ENCODE data around the gene TRRAP.

Gene TRRAP

DNA sequence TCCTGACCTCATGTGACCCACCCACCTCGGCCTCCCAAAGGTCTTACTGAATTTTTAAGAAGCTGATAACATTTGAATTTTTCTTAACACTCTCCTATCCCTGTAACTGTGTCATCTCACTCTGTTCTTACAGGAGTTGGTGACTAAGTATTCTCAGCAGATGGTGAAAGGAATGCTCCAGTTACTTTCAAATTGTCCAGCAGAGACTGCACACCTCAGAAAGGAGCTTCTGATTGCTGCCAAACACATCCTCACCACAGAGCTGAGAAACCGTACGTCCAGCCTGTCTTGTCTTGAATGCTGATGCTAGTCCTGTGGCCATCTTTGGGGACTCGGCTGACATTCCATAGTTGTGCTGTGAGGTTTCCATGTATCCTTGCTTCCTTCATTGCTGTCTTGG is 24.9 kb downstream of the TRRAP start:
- DNase-seq = no peak

DNA sequence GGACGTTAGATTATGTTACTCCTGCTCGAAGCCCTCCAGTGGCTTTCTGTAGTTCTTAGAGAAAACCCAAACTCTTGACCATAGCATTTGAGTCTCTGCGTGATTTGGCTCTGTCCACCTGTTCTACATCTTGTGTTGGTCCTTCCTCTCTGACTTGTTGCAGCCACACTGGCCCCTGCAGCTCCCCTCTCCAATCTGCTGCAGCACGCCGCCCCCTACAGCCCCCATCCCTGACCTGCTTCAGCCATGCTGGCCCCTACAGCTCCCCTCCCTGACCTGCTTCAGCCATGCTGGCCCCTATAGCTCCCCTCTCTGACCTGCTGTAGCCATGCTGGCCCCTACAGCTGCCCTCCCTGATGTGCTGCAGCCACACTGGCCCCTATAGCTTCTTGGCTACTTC is 29.2 kb downstream of the TRRAP start:
- no peak for DNase-seq

DNA sequence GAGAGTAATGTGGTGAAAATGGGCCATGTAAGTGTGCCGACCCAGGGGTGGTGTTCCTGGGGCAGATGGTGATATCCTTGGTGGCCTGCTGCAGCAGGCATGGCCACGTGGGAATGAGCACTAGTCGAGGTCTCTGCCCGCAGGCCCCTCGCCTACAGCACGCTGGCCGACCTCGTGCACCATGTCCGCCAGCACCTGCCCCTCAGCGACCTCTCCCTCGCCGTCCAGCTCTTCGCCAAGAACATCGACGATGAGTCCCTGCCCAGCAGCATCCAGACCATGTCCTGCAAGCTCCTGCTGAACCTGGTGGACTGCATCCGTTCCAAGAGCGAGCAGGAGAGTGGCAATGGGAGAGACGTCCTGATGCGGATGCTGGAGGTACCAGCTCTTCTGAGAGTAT is 30.3 kb downstream of the TRRAP start:
- no peak for DNase-seq

DNA sequence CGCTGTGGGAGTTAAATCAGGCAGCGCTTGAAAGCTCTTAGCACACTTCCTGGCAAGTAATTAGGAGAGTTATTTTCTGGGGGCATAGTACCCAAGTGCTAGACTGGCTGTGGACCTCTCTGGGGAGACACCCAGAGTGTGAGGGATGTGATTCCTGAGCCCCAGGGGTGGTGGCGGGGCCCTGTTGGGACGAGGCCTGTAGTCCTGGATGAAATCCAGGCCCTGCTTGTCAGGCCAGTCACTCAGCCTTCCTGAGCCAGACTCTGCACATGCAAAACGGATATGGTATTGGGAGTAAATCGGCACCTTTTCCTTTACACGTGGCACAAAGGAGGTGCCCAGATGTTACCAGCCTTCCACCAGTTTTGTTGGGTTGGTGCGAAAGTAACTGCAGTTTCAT is 31.2 kb downstream of the TRRAP start:
- DNase-seq = no peak

DNA sequence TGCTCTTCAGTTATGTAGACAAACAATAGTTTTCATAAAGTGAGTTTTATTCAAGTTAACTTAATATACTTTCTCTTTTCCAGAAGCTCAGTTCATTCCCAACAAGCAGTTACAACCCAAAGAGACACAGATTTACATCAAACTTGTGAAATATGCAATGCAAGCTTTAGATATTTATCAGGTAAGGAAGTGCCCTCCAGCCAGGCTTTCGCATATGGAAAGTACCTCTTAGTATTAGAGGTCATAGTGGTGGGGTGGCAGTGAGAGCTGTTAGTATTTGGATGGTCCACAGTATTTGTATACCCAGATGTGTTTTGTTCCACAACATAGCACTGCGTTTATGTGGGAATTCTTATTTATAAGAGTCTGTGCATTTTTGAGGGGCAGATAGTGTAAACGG is 32.1 kb downstream of the TRRAP start:
- DNase-seq = no peak

DNA sequence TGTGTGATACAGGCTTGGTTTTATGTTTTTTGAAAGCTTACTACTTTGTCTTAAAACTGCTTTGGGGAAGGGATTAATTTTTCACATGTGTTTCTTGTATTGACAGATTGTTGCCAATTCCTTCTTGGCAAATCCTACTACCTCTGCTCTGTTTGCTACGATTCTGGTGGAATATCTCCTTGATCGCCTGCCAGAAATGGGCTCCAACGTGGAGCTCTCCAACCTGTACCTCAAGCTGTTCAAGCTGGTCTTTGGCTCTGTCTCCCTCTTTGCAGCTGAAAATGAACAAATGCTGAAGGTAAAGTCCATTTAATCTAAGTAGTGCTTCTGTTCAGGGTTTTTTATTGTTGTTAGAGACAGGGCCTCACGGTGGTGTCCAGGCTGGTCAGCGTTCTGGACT is 33.6 kb downstream of the TRRAP start:
- DNase-seq = no peak

DNA sequence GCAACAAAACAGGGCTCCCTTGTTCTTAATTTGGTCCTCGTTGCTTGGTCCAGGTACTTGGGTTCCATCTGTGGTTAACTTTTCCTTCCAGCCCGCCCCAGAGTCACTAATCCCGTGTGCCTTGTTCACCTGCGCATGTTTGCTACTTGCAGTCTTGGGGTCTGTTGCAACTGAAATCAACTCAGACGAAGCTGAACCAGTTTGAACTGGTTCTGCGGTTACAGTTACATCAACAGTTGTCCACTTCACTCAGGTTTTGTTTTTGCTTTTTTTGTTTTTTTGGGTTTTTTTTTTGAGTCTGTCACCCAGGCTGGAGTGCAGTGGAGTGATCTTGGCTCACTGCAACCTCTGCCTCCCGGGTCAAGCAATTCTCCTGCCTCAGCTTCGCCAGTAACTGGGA is 34.7 kb downstream of the TRRAP start:
- DNase-seq = no peak

DNA sequence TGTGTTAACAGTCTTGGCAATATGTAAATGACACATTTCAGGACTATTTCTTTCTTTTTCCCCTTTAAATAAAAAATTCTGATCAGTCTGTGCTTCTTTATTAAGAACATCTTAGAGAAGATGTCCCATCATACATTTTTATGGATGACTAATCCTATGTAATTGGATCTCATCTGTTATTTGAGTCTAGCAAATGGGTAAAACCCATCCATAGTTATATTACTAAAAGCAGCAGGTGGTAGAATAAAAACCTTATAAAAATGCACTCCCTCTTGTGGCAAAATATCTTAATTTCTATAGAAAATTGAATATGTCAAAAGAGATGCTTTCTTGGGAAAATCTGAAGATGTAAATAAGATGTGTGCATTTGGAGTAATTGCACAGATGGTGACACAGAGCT is 35.3 kb downstream of the TRRAP start:
- no peak for DNase-seq

DNA sequence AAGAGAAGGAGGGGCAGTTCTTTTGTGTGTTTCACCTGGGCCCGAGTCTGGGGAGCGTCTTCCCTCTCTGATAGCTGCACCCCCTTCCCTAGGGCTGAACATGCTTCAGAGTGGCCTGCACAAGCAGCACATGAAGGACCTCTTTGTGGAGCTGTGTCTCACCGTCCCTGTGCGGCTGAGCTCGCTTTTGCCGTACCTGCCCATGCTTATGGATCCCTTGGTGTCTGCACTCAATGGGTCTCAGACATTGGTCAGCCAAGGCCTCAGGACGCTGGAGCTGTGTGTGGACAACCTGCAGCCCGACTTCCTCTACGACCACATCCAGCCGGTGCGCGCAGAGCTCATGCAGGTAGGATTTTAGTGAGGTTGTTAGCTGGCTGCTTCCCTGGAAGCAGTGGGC is 39.0 kb downstream of the TRRAP start:
- DNase-seq = no peak

DNA sequence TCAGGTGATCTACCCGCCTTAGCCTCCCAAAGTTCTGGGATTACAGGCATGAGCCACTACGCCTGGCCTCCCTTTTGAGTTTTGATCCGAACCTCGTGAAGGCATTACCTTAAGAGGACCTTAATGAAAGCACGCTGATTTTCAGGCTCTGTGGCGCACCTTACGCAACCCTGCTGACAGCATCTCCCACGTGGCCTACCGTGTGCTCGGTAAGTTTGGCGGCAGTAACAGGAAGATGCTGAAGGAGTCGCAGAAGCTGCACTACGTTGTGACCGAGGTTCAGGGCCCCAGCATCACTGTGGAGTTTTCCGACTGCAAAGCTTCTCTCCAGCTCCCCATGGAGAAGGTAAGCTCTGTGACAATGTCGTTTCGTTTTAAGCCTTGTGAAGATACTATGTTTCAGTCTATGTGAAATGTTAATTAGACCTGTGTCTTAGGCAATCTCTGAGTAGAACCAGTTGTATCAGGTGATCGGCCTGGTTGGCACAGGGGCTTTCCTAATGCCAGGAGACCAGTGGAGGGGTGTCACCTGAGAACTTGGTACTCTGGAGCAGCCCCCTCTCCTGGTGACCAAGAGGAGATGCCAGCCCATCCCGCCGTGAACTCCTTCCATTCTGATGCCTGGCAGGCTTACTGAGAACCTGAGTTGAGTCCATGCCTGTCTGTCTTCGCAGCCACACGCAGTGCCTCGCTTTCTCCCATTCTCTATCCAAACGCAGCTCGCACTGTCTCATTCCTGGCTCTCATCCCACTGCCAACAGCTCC is 43.5 kb downstream of the TRRAP start:
- no peak for DNase-seq

DNA sequence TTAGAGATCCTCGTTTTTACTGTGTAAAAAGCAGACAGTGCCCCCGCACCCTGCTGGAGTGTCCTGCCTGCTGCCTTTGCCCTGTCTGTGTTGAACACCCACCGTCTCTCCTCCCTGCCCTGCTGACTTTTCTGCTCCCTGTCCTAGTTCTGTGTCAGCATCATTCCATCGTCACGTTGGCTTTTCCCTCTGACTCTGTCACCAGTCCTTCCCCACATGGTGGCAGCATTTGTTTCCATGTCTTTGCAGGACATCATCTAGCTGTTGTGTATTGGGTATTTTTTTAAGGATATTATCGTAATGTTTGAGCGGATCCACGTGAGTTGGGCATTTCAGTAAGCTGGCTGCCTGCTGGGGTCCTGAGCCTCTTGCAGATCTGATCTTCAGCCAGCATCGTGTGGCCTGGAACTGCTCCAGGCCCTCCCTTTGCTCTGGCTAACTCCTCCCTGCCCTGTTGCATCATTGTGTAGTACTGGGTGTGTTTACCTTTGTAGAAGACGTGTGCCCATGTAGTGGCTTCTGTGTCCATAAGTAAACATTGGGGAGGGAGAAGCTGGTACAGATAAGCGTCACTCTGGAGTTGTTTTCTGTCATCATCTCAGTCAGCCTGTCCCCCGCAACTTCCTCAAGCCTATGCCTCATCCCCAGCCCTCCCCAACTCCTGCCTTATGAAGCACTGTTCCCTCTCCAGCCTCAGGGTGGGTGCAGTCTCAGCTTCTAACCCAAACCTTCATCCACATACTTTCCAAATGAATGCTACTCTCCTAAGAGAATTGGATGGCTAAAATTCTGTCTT is 44.3 kb downstream of the TRRAP start:
- no peak for DNase-seq

DNA sequence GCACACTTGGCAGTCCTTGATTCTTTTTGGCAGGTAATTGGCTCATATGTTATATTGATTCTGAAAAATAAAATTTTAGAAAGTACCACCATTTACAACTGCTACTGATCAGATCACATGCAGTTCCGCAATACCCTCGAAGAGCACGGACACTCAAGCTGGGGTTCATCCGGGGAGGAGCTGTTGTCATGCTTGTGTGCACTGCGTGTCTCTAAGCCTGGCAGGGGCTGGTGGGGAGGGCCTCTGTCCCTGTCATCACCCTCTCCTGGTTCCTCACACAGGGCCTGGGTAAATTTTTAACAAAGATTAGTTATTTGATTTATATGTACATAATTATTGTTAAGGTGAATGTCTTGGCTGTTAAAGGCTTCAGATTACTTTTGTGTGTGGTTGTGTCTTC is 45.2 kb downstream of the TRRAP start:
- no peak for DNase-seq

DNA sequence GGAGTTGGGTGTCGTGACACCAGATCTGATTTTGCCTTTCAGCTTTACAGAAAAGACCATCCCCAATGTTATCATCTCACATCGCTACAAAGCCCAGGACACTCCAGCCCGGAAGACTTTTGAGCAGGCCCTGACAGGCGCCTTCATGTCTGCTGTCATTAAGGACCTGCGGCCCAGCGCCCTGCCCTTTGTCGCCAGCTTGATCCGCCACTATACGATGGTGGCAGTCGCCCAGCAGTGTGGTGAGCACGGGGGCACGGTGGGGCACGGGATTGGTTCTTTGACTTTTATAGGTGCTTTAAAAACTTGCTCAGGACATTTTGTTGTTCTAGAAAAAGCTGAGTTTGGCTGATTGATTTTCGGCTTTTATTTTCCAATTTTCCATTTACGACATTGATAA is 48.8 kb downstream of the TRRAP start:
- DNase-seq = no peak

DNA sequence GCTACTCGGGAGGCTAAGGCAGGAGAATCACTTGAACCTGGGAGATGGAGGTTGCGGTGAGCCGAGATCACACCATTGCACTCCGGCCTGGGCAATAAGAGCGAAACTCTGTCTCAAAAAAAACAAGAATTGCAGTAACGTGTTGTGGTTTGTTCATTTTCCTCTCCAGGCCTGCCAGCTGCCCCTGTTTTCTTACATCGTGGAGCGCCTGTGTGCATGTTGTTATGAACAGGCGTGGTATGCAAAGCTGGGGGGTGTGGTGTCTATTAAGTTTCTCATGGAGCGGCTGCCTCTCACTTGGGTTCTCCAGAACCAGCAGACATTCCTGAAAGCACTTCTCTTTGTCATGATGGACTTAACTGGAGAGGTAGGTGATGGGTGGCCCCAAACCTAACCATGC is 52.1 kb downstream of the TRRAP start:
- DNase-seq = no peak

DNA sequence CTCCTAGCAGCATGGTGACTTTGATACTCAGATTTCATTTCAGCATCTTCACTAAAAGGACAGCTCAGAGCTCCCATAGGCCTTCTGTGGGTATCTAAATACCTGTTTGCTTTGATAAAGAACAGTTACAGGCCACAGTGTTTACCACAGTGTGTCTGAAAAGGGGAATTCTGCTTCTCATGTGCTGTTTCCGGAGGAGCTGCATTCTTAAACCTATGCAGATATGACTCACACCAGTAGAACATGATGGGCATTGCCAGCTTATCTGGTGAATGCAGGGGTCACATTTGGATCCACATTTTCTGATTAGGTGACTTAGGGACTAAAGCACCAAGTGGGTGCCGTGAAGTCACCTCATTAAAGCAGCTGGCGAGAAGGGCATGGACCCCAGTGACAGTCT is 52.6 kb downstream of the TRRAP start:
- no peak for DNase-seq

DNA sequence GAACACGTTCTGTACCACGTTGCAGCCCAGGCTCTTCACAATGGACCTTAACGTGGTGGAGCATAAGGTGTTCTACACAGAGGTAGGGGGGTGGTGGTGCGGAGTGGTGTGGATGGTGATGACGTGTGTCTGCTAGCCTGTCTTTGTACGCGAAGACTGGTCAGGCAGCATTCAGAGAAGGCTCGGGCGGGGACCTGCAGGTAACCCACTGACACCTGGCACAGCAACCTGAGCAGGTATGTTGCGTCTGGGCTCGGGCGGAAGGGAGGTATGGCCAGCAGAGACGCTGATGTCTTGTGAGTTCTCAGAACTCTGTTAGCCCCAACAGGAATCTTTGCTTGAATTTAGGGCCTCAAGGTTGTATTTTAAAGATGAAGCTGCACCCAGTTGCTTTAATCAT is 55.0 kb downstream of the TRRAP start:
- DNase-seq = no peak

DNA sequence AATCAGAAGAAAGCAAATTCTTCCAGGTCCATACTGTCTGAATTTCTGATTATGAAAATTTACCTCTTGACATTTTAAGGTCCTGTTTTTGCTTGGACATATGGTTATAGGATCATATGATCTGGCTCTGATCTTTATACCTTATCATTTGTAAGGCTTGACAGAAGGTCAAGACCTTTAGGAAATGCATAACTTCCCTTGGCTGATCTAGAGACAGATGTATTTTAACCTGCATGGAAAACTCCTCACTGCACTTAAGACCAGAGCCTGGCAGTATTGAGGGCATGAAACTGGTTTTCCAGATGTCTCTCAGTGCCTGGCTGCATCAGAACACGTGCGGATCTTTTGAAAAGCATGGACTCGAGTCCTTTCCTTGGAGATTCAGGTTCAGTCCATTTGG is 55.9 kb downstream of the TRRAP start:
- no peak for DNase-seq

DNA sequence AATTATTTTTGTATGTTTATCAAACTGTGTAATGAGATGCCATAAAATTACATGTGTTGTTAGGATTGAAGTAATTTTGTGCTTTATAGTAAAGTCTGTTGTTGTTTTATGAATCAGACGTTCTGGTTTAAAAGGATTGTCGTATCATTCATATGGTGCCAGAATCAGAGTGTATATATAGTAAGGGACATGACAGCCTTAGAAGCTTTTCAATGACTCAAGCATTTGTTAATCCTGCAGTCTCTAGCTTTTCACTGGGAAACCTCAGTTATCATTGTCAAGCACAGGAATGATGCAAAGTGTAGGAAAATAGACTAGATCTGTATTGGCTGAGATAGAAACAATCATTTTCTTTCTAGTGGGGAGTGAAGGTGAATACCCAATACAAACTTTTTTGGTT is 57.5 kb downstream of the TRRAP start:
- DNase-seq = no peak

DNA sequence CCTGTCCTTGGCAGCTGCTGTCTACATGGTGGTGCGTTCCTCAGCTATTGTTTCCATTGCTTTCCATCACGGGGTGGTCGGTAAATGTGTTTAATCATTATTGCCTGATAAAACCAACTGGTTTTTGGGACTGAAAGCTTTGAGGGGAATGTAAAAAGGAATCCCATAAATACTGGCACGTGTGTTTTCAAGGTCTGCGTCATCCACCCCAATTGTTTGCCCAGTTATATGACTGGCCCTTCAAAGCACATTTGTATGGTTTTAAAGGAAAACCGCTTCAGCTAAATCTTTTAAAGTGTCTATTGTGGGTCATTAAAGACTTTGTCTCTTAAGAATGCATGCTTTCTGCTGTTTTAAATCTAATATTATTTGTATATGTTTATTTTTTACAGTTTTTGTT is 65.0 kb downstream of the TRRAP start:
- DNase-seq = no peak

DNA sequence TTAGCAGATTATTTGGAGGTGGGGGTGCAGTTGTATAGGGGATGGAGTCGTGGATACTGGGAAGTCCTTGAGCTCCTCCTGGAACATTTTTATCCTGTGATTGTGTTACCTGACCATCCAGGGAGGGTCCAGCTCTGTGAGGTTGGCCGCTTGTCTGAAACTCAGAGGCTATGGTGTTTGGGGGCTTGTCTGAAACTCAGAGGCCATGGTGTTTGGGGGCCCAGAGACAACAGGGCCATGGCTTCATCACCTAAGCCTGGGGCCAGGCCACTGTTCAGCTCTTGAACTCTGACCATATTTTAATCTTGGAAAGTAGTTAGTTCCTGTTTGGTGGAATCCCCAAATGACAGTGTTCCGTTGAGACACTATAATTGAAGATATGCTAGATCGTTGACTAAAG is 66.1 kb downstream of the TRRAP start:
- no peak for DNase-seq

DNA sequence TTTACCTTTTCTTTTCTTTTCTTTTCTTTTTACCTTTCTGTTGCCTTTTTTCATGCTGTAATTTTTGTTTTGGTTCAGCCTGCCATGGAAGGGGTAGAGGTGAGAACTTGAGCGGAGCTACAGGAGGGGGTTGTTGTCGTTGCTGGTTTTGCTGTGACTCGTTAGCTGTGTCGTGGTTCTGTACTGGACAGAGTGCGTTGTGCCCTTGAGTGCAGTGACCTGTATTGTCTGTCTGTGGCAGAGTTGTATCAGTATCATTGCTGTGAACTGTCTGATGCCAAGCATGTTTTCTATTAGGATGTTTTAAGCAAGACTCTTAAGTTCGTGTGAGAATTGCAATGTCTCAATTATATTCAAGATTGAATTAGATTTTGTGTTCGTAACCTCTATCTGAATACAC is 67.5 kb downstream of the TRRAP start:
- DNase-seq = no peak

DNA sequence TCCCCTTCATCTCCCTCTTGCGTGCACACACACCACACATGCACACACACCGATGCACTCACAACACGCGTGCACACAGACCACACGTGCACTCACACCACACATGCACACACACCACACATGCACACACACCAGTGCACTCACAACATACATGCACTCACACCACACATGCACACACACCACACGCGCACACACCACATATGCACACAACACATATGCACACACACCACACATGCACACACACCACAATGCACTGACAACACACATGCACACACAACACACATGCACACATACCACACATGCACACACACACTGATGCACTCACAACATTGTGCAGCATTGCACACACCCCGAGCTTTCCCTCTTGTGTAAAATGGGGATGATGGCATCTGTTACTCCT is 68.1 kb downstream of the TRRAP start:
- DNase-seq = no peak

DNA sequence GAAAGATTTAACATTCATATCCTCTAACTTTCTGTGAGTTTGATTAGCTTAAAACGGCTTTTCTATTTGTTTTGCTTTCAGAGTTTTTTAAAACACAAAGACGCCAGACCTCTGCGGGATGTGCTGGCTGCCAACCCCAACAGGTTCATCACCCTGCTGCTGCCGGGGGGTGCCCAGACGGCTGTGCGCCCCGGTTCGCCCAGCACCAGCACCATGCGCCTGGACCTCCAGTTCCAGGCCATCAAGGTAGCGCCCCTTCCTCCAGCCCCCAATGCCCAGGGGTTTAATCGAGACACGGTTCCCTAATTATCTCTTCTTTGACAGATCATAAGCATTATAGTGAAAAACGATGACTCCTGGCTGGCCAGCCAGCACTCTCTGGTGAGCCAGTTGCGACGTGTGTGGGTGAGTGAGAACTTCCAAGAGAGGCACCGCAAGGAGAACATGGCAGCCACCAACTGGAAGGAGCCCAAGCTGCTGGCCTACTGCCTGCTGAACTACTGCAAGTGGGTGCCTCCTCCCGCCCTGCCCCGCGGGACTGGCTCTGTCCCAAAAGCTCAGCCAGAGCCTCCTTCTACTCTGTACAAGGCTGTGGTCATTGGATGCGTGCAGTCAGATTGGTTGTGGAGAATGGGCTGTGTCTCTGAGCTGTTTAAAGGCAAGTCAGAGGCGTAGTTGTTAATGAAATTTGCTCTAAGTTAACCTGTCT is 71.2 kb downstream of the TRRAP start:
- DNase-seq = no peak

DNA sequence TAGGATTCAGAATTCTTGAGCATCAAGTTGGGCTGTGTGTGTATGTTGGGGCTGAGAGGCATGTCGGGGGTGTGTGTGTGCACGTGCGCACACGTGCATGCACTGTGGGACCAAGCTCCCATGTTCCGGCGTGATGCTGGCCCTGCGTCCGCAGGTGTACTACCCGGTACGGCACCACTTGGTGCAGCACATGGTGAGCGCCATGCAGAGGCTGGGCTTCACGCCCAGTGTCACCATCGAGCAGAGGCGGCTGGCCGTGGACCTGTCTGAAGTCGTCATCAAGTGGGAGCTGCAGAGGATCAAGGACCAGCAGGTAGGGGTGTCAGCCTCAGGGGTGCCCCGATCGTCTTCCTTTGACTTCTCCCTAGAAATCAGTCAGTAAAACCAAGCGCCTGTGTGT is 77.7 kb downstream of the TRRAP start:
- DNase-seq = no peak

All from stimulated activated CD8-positive, alpha-beta memory T cell treated with anti-CD3 and anti-CD28 coated beads, Interleukin-4, amount 100 ng/mL, for 48 hours (primary cell).